HepG2 (cell line): ENCODE data around the gene YY1. TPM values are rescaled to one million over a fixed set of nuclear protein-coding genes. Genes with fewer than 3 reads are reported as not detected.

Experiments
- ARNT ChIP-seq: fragments of 450-650 bp; IDR thresholded peaks from 2 replicates; pipeline ENCODE4 v1.6.1; 2017
- ATM ChIP-seq: fragments of 450-650 bp; IDR thresholded peaks from 2 replicates; pipeline ENCODE4 v1.7.1; 2017; ENCODE audit warnings: mild to moderate bottlenecking, borderline replicate concordance
- MAFK ChIP-seq, 2 experiments: IDR thresholded peaks in 1 of 2; conservative IDR thresholded peaks in 1 of 2; 2 replicates each; pipeline ENCODE4 v1.6.1; 2011; ENCODE audit warnings: improper control_type of control experiment in 2 of 2, low read length in 2 of 2
- MEIS1 ChIP-seq: sonication (generic); formaldehyde crosslinking; IDR thresholded peaks from 2 replicates; pipeline ENCODE4 v1.9.0; 2021; ENCODE audit warnings: mild to moderate bottlenecking, missing genetic modification reagents, moderate library complexity, borderline replicate concordance
- NFKB2 ChIP-seq: sonication (generic); formaldehyde crosslinking; IDR thresholded peaks from 2 replicates; pipeline ENCODE4 v1.4.0; 2020; ENCODE audit warnings: missing genetic modification reagents, borderline replicate concordance
- NKX3-1 ChIP-seq: sonication (generic); formaldehyde crosslinking; IDR thresholded peaks from 2 replicates; pipeline ENCODE4 v1.5.0; 2020; ENCODE audit warnings: missing genetic modification reagents
- SALL2 ChIP-seq: sonication (generic); formaldehyde crosslinking; IDR thresholded peaks from 2 replicates; pipeline ENCODE4 v1.8.1; 2023; ENCODE audit warnings: mild to moderate bottlenecking, missing genetic modification reagents, inconsistent platforms
- ZMYM3 ChIP-seq: sonication (generic); formaldehyde crosslinking; IDR thresholded peaks from 2 replicates; pipeline ENCODE4 v1.5.1; 2020; ENCODE audit warnings: mild to moderate bottlenecking, missing genetic modification reagents
- ZNF264 ChIP-seq: sonication (generic); formaldehyde crosslinking; IDR thresholded peaks from 2 replicates; pipeline ENCODE4 v1.4.0; 2020; ENCODE audit warnings: missing genetic modification reagents
- ZNF839 ChIP-seq: sonication (generic); formaldehyde crosslinking; IDR thresholded peaks from 2 replicates; pipeline ENCODE4 v1.4.0; 2020; ENCODE audit warnings: missing genetic modification reagents, mild to moderate bottlenecking, borderline replicate concordance
- polyA plus RNA-seq, 8 experiments: library from polyadenylated mRNA; depleted of rRNA in 3 of 8; stranded (reverse) in 7 of 8; unstranded in 1 of 8; fragments of >200 nt; fragmentation: Illumina TruSeq in 4 of 8; extraction: Trizol in 4 of 8; gene quantifications; 2 replicates each; pipeline versions ENCODE4 v1.2.1 to v1.2.3, GENCODE V29; 2011 to 2016; ENCODE audit warnings: low read depth in 4 of 8, missing spikeins in 1 of 8, mixed read lengths in 1 of 8; ENCODE audit not compliant: insufficient read depth in 1 of 8
- total RNA-seq, 5 experiments: library from RNA; depleted of rRNA; stranded (reverse); fragments of >200 nt; fragmentation: Illumina TruSeq; extraction: Trizol; gene quantifications; 2 replicates each; pipeline ENCODE4 v1.2.3, GENCODE V29; 2016; ENCODE audit warnings: low read depth in 1 of 5
- TF ChIP-seq, protein P1 (sequence below): sonication (generic); formaldehyde crosslinking; IDR thresholded peaks from 2 replicates; pipeline ENCODE4 v1.4.0; 2020; ENCODE audit warnings: low read depth, mild to moderate bottlenecking, missing genetic modification reagents
- TF ChIP-seq, protein P2 (sequence below): sonication (generic); formaldehyde crosslinking; IDR thresholded peaks from 2 replicates; pipeline ENCODE4 v1.8.1; 2023; ENCODE audit warnings: missing genetic modification reagents, inconsistent platforms, borderline replicate concordance
- TF ChIP-seq, protein P3 (sequence below): sonication (generic); formaldehyde crosslinking; IDR thresholded peaks from 2 replicates; pipeline ENCODE4 v1.8.1; 2023; ENCODE audit warnings: missing genetic modification reagents, mild to moderate bottlenecking, borderline replicate concordance
- TF ChIP-seq, protein P4 (sequence below): sonication (generic); formaldehyde crosslinking; conservative IDR thresholded peaks from 2 replicates; pipeline ENCODE4 v1.8.0; 2022; ENCODE audit warnings: low read depth, missing genetic modification reagents
- TF ChIP-seq, protein P5 (sequence below): sonication (generic); formaldehyde crosslinking; IDR thresholded peaks from 2 replicates; pipeline ENCODE4 v1.4.0; 2020; ENCODE audit warnings: mild to moderate bottlenecking, missing genetic modification reagents
- TF ChIP-seq, protein P6 (sequence below): sonication (generic); formaldehyde crosslinking; IDR thresholded peaks from 2 replicates; pipeline ENCODE4 v1.4.0; 2020; ENCODE audit warnings: missing genetic modification reagents

YY1 gene
- total and polyA plus RNA-seq, 2 of the 13 experiments (the other 11 are each of a cell fraction or from before 2014, with no cell fraction given), result 29.4 to 68.1 TPM

DNA sequence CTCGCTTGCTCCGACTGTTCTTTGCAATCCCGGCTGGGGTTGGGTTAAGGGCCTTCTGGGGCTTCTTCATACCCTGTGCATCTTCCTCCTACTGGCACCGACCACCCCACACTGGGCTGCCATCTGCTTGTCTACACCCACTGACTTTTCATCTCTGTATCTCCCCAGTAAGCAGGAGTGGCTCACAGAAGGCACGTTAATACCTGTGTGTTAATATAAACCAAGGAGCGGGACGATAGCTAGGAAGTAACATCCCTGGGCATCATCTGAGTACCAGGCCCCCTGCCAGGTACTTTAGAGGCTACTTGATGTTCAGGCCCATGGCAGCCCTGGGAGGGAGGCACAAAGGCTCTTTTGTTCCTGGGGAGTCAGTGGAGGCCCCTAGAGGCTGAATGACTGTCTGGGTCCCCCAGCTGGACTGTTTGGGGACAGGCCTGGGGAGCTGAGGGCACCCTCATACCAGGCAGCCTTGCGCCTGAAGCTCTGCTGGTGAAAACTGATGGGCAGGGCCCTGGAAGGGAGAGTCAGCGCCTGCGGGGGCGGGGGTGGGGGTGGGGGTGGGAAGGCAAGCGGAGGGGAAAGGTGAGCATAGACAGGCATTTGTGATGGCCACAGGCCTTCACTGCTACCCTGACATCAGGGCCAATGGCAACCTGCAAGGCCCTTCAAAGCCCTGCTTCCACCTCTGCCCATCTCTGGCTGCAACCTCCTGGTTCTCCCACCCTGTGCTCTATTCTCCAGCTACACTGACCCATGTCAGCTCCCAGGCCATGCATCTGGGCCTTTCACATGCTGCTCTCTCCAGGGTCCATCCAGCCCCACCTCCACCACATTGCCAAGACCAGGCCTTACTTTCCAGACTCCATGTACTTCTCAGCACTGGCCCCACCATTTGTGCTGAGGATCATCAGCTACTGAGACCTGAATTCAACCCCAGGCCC lies 45.3 kb upstream of the YY1 start (continued):
- no peak for TF ChIP-seq ATM
- TF ChIP-seq, protein P1, sequence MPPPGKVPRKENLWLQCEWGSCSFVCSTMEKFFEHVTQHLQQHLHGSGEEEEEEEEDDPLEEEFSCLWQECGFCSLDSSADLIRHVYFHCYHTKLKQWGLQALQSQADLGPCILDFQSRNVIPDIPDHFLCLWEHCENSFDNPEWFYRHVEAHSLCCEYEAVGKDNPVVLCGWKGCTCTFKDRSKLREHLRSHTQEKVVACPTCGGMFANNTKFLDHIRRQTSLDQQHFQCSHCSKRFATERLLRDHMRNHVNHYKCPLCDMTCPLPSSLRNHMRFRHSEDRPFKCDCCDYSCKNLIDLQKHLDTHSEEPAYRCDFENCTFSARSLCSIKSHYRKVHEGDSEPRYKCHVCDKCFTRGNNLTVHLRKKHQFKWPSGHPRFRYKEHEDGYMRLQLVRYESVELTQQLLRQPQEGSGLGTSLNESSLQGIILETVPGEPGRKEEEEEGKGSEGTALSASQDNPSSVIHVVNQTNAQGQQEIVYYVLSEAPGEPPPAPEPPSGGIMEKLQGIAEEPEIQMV, result 0 out of 2 replicates have a peak, but pooled peaks have one; percentile 5
- TF ChIP-seq, protein P2, sequence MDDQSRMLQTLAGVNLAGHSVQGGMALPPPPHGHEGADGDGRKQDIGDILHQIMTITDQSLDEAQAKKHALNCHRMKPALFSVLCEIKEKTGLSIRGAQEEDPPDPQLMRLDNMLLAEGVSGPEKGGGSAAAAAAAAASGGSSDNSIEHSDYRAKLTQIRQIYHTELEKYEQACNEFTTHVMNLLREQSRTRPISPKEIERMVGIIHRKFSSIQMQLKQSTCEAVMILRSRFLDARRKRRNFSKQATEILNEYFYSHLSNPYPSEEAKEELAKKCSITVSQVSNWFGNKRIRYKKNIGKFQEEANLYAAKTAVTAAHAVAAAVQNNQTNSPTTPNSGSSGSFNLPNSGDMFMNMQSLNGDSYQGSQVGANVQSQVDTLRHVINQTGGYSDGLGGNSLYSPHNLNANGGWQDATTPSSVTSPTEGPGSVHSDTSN (CRISPR knock-in tag), result no peak
- TF ChIP-seq ZMYM3 (CRISPR knock-in tag), result 0 out of 2 replicates have a peak, but pooled peaks have one; percentile 66
- no peak for TF ChIP-seq ARNT
- TF ChIP-seq, protein P3, sequence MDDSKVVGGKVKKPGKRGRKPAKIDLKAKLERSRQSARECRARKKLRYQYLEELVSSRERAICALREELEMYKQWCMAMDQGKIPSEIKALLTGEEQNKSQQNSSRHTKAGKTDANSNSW (CRISPR knock-in tag), result no peak
- TF ChIP-seq MEIS1 (CRISPR knock-in tag), result no peak
- no peak for TF ChIP-seq SALL2 (CRISPR knock-in tag)
- TF ChIP-seq ZNF839 (CRISPR knock-in tag), result no peak
- TF ChIP-seq, protein P4, sequence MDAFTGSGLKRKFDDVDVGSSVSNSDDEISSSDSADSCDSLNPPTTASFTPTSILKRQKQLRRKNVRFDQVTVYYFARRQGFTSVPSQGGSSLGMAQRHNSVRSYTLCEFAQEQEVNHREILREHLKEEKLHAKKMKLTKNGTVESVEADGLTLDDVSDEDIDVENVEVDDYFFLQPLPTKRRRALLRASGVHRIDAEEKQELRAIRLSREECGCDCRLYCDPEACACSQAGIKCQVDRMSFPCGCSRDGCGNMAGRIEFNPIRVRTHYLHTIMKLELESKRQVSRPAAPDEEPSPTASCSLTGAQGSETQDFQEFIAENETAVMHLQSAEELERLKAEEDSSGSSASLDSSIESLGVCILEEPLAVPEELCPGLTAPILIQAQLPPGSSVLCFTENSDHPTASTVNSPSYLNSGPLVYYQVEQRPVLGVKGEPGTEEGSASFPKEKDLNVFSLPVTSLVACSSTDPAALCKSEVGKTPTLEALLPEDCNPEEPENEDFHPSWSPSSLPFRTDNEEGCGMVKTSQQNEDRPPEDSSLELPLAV (CRISPR knock-in tag), result no peak
- TF ChIP-seq, protein P5, sequence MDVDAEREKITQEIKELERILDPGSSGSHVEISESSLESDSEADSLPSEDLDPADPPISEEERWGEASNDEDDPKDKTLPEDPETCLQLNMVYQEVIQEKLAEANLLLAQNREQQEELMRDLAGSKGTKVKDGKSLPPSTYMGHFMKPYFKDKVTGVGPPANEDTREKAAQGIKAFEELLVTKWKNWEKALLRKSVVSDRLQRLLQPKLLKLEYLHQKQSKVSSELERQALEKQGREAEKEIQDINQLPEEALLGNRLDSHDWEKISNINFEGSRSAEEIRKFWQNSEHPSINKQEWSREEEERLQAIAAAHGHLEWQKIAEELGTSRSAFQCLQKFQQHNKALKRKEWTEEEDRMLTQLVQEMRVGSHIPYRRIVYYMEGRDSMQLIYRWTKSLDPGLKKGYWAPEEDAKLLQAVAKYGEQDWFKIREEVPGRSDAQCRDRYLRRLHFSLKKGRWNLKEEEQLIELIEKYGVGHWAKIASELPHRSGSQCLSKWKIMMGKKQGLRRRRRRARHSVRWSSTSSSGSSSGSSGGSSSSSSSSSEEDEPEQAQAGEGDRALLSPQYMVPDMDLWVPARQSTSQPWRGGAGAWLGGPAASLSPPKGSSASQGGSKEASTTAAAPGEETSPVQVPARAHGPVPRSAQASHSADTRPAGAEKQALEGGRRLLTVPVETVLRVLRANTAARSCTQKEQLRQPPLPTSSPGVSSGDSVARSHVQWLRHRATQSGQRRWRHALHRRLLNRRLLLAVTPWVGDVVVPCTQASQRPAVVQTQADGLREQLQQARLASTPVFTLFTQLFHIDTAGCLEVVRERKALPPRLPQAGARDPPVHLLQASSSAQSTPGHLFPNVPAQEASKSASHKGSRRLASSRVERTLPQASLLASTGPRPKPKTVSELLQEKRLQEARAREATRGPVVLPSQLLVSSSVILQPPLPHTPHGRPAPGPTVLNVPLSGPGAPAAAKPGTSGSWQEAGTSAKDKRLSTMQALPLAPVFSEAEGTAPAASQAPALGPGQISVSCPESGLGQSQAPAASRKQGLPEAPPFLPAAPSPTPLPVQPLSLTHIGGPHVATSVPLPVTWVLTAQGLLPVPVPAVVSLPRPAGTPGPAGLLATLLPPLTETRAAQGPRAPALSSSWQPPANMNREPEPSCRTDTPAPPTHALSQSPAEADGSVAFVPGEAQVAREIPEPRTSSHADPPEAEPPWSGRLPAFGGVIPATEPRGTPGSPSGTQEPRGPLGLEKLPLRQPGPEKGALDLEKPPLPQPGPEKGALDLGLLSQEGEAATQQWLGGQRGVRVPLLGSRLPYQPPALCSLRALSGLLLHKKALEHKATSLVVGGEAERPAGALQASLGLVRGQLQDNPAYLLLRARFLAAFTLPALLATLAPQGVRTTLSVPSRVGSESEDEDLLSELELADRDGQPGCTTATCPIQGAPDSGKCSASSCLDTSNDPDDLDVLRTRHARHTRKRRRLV (CRISPR knock-in tag), result no peak
- TF ChIP-seq NFKB2, result no peak
- TF ChIP-seq NKX3-1 (CRISPR knock-in tag), result no peak
- no peak for TF ChIP-seq MAFK (conservative IDR thresholded peaks at IDR 0.05 in 1 of 2, IDR thresholded peaks at IDR 0.05 in 1 of 2; ENCODE audit: low read length in 2 of 2)
- no peak for TF ChIP-seq ZNF264 (CRISPR knock-in tag)
- TF ChIP-seq, protein P6, sequence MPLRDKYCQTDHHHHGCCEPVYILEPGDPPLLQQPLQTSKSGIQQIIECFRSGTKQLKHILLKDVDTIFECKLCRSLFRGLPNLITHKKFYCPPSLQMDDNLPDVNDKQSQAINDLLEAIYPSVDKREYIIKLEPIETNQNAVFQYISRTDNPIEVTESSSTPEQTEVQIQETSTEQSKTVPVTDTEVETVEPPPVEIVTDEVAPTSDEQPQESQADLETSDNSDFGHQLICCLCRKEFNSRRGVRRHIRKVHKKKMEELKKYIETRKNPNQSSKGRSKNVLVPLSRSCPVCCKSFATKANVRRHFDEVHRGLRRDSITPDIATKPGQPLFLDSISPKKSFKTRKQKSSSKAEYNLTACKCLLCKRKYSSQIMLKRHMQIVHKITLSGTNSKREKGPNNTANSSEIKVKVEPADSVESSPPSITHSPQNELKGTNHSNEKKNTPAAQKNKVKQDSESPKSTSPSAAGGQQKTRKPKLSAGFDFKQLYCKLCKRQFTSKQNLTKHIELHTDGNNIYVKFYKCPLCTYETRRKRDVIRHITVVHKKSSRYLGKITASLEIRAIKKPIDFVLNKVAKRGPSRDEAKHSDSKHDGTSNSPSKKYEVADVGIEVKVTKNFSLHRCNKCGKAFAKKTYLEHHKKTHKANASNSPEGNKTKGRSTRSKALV (CRISPR knock-in tag), result no peak
